Tibial nerve (tissue), 4 donors: ENCODE data around the gene SMAD6.

Source experiments
- CTCF ChIP-seq, 5 experiments: fragments of 200-600 bp in 3 of 5; fragments of 450-650 bp in 2 of 5; sonication (generic) in 3 of 5; IDR thresholded peaks; one replicate each; pipeline ENCODE4 v1.5.1; 2016 to 2019; ENCODE audit warnings: antibody characterized with exemption in 5 of 5, mild to moderate bottlenecking in 3 of 5, moderate library complexity in 2 of 5
- EP300 ChIP-seq, 2 donors: sonication (generic); formaldehyde crosslinking; IDR thresholded peaks; one replicate each; pipeline ENCODE4 v1.6.1; 2017; ENCODE audit warnings: antibody characterized with exemption in 2 of 2, mild to moderate bottlenecking in 1 of 2
- POLR2A ChIP-seq, 2 donors: fragments of 450-650 bp; IDR thresholded peaks; one replicate each; pipeline ENCODE4 v1.6.1; 2017; ENCODE audit warnings: antibody characterized with exemption in 2 of 2, mild to moderate bottlenecking in 2 of 2, moderate library complexity in 2 of 2

DNA sequence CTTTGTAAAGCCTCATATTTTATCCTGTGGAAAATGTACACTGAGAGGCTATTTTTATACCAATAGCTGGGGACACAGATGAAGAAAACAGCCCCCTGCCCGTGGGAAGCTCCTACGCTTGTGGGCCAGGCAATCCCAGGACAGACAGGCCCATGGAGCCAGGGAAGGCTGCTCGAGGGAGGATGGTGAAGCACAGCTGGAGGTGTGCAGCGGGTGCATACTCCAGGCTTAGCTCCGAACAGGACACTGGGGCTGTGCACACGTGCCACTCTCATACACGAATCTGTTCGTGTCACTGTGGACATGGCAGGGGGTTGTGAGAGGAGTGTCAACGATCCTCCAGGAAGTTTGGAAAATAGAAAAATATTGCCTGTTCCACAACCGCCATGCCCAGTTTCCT is 36.1 kb downstream of the SMAD6 start:
- TF ChIP-seq POLR2A (IDR thresholded peaks at IDR 0.05): no peak
- no peak for TF ChIP-seq CTCF (IDR thresholded peaks at IDR 0.05)
- TF ChIP-seq EP300 (IDR thresholded peaks at IDR 0.05): no peak
